ENCODE data around the gene C2CD3. TPM values are rescaled to one million over a fixed set of nuclear protein-coding genes. Genes with fewer than 3 reads are reported as not detected.

C2CD3 gene
- total RNA-seq = 15.6 TPM

- peak; percentile 99 for DNase-seq
These were observed at the start of gene C2CD3, which contains the start of gene PPME1 for GRCh38 chr11:74170694-74171629. C2CD3 (minus strand) TSS chr11:74171002; CDS start chr11:74170792, 210 bp downstream. PPME1 (plus strand) TSS chr11:74171289; CDS start chr11:74171422, 133 bp downstream.

DNA sequence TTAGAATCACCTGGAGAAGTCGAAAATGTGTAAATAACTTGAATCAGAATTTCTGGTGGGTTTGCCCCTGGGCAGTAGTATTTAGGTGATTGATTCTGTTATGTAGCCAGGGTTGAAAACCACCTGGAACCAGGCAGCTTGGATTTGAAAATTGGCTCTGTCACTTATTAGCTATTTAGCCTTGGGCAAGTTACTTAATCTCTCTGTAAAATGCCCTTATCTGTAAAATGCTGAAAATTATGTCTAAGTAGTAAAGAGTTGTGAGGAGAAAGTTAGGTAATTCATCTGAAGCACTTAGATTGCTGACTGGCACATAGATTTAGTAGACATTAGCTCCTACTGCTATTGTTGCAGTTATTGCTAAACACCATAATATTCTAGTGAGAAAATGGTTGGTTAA is 49.6 kb upstream of the C2CD3 start:
- DNase-seq = no peak

DNA sequence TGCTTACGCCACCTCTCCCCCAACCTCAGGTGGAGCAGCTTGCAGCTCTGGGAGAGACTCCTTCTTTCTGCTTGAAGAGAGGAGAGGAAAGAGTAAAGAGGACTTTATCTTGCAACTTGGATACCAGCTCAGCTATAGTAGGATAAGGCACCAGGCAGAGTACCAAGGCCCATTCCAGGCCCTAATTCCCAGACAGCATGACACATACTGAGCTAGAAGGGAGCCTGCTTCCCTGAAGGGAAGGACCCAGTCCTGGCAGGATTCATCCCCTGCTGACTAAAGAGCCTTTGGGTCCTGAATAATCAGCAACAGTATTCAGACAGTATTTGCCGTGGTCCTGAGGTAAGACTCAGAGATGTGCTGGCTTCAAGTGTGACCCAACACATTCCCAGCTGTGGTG is 41.7 kb upstream of the C2CD3 start:
- no peak for DNase-seq

DNA sequence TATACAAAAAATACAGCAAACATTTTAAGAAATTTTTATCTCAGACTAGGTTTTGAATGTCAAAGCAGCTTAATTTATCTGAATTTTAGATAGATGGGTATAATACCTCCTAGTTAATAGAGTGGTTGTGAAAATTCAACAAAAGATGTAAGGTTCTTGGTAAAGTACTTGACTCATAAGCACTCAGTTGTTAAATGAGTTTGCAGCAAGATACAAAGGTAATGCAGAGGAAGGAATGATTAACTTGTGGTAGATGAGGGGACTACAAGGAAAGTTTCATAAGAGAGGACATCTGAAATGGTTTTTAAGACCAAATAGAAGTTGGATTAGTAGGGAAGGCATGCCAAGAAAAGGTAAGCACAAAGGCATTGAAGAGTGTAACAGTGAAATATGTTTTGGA is 37.7 kb upstream of the C2CD3 start:
- DNase-seq = no peak

DNA sequence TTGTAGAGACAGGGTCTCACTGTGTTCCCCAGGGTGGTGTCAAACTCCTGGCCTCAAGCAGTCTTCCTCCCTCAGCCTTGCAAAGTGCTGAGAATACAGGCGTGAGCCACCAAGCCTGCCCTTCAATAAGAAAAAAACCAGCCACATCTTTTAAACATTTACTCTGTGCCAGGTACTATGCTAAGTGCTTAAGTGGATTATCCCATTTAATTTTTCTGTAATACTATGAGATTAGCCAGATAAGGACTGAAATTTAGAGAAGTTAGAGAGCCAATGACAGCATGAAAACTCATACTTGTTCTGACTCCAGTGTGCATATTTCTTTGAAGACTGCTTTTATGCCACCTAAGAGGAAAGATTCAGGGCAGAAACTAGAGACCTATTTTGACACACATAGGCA is 35.9 kb upstream of the C2CD3 start:
- no peak for DNase-seq

- no peak for DNase-seq
These were observed 34.4 kb upstream of the C2CD3 start for GRCh38 chr11:74205181-74205580.

DNA sequence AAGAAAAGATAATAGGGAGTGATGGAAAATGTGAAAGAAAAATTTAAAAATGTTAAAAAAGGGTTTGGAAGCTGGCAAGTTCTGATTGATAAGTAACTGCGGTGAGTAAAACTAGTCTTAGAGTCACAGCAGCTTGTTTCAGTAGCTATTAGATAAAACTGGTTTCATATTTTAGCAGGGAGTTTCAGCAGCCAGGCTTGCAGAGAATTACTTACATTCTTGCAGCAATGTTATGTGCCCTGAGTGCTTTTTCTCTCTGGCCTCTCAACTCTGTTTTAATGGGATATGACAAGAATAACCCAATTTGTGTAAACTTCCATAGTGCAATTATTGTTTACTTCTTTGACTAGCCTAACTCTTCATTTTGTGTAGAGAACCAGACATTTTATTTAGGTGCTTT is 33.9 kb upstream of the C2CD3 start:
- DNase-seq = no peak

- DNase-seq = no peak
These were observed 33.2 kb upstream of the C2CD3 start for GRCh38 chr11:74203966-74204365.

- DNase-seq = no peak
These were observed 26.1 kb upstream of the C2CD3 start for GRCh38 chr11:74196781-74197486.

GRCh38 chr11:74195828-74196227 is 25.0 kb upstream of the C2CD3 start:
- no peak for DNase-seq

DNA sequence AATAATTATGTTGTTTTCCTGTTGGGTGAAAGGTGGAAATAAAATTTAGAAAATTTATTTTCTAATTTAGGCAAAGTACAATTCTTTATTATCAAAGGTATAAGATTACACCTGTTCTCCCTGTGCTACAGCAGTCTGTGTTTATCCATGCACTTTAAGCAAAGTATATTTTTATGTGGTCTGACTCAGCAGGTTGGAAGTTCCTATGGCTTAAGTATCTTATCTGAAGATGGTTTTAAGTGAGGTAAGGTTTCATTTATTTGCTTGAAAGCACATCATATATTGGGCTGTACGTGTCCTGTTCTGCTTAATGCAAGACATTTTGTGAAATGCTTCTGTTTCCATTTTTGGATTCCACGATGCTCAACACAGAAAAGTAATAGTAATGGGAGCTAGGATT is 14.9 kb upstream of the C2CD3 start:
- no peak for DNase-seq

DNA sequence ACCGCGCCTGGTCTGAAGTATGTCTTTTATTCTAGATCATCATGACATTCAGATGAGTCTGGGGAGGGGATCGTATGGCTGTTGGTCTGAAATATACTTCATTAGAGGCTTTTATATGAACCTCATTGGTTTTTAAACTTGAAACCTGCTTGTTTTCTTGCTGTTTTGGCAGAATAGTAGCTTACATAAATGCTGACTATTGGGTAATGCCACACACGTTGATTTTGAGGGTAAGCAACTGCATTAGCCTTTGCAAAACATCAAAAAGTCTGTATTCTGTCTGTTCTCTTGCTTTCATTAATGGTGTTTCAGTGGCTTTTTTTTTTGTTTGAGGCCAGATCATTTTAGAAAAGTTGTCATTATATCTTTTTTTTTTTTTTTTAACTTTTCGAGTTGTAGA is 14.5 kb upstream of the C2CD3 start:
- no peak for DNase-seq

DNA sequence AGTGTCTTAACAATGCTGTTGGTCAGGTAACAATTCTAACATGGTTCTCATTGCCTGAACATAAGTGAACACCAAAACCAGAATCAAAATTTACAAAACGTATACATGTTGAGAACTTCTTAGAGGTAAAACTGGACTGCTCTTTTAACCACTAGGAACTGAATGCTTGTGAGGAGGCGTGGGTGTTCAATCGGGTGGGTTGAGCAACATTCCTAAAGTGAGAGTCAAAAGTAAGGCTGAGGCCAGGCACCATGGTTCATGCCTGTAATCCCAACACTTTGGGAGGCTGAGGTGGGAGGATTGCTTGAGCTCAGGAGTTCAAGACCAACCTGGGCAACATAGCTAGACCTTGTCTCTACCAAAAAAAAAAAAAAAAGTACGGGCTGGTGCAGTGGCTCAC is 11.8 kb upstream of the C2CD3 start:
- no peak for DNase-seq

- DNase-seq = no peak
These were observed 8.6 kb upstream of the C2CD3 start for GRCh38 chr11:74179234-74180052.

DNA sequence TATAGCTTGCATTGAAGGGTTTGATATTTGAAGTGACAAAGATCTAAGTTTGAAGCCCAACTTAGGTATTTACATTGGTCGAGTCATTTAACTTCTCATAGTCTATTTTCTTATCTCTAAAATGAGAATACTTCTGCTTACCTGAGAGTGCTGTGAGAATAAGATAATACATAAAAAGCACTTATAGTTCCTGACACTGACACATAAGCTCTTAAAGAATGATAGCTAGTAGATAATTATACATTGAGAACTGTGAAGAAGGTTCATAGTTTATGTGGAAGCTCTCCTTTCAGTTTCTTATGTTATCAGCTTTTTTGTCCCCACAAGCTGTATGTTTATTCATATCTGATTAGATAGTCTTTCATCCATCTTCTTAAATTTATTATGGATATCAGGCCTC is 5.1 kb upstream of the C2CD3 start:
- no peak for DNase-seq

DNA sequence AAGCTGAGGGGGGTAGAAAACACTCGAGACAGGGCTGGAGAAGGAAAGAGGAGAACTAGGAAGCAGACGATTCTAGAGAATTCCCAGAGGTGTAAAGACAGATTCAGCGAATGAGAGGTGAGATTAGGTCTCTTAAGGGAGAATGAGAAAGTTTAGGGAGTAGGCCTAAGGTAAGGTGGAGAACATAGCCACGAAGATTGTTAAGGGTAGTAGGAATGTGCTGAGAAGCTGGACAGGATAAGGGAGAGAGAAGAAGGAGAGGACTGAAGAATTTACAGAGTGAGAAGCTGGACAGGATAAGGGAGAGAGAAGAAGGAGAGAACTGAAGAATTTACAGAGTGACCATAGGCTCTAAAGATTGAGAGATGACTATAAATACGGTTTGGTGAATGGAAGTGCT is 1.2 kb upstream of the C2CD3 start:
- DNase-seq = no peak

DNA sequence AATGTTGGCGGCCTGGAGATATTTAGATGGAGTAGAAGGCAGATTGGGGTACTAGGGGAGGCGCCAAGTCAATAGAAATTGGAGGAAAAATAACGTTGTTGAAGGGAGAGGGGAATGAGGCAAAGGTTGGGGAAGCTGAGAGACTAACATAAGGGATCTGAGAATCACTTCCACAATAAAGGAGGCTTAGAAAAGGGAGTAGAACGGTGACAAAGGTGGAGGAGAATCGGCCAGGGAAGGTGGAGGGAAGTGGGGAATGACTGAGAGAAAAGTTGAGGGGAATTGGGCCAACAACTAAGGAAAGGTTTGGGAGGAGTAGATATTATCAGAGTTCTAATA is 797 bp upstream of the C2CD3 start:
- DNase-seq = no peak

DNA sequence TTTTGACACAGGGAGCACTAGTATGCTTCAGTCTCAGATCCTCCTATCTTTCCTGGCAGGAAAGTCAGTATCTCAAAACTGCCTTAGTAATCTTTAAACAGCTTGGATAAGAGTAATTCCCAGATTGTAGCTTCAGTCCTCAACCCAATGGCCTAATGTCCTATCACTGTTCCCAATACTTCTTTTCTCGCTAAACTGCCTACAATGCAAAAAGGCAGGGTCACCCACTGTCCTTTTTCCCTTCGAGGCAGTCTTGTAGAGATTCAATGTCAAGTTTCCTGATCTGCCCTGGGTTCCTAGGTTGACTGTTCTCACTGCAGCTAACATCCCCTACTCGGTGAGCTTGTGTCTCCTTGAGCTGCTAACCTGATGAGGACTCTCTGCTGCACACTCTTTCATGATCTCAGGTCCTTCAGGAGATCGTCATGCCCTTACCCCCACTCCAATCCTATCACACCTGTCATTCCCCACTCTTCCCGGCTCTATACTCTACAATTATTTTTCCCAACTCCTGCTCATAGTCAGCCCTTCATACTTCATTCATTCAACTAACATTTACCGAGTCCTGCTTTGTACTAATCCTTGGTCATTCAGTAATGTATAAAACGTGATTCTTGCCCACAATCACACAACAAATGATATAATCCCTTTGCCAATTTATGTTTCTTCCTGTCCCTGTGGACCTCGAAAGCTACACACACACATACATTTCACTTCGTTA is 904 bp downstream of the C2CD3 start:
- no peak for DNase-seq

DNA sequence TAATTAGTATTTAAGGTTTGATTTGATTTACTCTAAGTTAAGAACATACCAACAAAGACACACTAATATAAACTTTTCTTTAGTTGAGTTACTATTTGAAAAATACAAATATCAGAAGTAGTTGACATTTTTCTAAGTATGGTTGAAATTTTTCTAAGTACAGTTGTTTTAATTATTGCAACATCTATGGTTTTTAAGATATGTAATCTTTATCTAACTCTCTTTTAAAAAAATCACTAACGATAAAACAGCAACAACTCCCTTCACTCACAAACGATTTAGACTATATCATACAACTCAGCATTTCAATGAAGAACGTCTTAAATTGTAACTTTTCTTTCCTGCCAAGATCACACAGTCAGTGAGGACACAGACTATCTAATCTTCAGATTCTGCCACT is 2.0 kb downstream of the C2CD3 start:
- no peak for DNase-seq

GRCh38 chr11:74162681-74163467 is 7.9 kb downstream of the C2CD3 start:
- no peak for DNase-seq

- DNase-seq = no peak
These were observed 11.2 kb downstream of the C2CD3 start for GRCh38 chr11:74159642-74160041.

Measured in occipital lobe (tissue), 2 donors.